HFFc6 (cell line): ENCODE data around the gene ACTG1. TPM values are rescaled to one million over a fixed set of nuclear protein-coding genes. Genes with fewer than 3 reads are reported as not detected.

ENCODE experiments used
- DNase-seq: peaks from one replicate; pipeline ENCODE4 v3.0.0-alpha.2; 2018
- H3K27ac Mint-ChIP-seq: 2 replicates; pipeline ENCODE4 v1.8.0; 2020; ENCODE audit warnings: mild to moderate bottlenecking, mixed read lengths
- H3K27me3 Mint-ChIP-seq: 2 replicates; pipeline ENCODE4 v1.8.0; 2021; ENCODE audit warnings: mild to moderate bottlenecking, moderate library complexity, mixed read lengths; ENCODE audit not compliant: insufficient read depth
- H3K36me3 Mint-ChIP-seq: 2 replicates; pipeline ENCODE4 v1.8.0; 2021; ENCODE audit warnings: low read depth, mixed read lengths
- H3K4me1 Mint-ChIP-seq: 2 replicates; pipeline ENCODE4 v1.8.0; 2020; ENCODE audit warnings: low read depth, mixed read lengths
- H3K4me3 Mint-ChIP-seq: 2 replicates; pipeline ENCODE4 v1.8.0; 2020; ENCODE audit warnings: mild to moderate bottlenecking, moderate library complexity, mixed read lengths
- H3K9me3 Mint-ChIP-seq: 2 replicates; pipeline ENCODE4 v1.8.0; 2020; ENCODE audit warnings: mild to moderate bottlenecking, mixed read lengths
- total RNA-seq, 6 experiments: library from RNA; stranded (reverse); fragmentation: NEBNext Ultra II Directional; extraction: Animal tissue kit (Norgen Biotek cat#: 25700); gene quantifications; 2 replicates in 1 of 6; 3 replicates in 5 of 6; pipeline ENCODE4 v1.2.3, GENCODE V29; 2021
- TF ChIP-seq, protein P1 (sequence below): fragments of 200-600 bp; sonication (generic); IDR thresholded peaks from 2 replicates; pipeline ENCODE4 v1.5.0; 2021; ENCODE audit warnings: antibody characterized with exemption, mild to moderate bottlenecking

The ACTG1 gene
- total RNA-seq, 6 experiments from 2014 or later, result 7,891 to 11,135 (median 9,908) TPM

DNA sequence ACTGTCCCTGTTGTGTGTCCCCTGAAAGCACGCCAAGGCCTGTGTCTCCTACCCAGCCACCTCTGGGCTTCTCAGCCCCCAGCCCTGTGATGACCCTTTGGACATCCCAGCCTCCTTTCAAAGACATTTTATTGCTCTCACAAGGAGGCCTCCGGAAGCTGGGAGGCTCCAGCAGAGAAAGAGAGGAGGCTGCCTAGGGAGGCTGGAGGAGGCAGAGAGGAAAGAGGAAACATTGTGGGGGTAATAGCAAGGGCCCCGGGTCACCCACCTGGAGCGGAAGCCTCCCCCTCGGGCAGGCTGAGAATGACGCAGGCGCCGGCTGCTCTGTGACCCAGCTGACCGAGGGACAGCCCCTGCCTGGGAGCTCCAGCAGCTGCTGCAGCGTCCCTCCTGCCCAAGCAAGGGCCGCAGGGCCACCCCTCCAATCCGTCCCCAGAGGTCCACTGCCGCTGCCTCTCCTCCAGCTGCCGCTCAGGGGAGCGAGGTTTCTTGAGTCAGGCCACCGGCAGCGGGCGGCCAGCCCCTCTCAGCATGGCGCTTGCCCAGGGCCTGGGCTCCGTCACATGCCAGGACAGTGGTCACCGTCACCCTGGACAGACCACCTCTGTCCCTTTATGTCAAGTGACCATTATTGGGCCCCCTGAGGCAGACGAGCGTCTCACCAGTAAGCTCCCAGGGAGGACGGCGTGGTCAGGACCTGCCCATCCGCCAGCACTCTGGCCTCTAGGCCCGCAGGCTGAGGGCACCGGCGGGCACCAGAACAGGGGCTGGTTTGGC, 29.3 kb downstream of the ACTG1 start:
- Mint-ChIP-seq H3K4me1 (peaks cover 15% of the 10 kb centered on the region), H3K36me3 (no peaks in the 10 kb centered on the region), H3K27ac (no peak overlapping the region), H3K9me3 (no peaks in the 10 kb centered on the region), H3K27me3 (peaks cover 3% of the 10 kb centered on the region), H3K4me3 (no peak overlapping the region)
- no peak for DNase-seq
- TF ChIP-seq, protein P1, sequence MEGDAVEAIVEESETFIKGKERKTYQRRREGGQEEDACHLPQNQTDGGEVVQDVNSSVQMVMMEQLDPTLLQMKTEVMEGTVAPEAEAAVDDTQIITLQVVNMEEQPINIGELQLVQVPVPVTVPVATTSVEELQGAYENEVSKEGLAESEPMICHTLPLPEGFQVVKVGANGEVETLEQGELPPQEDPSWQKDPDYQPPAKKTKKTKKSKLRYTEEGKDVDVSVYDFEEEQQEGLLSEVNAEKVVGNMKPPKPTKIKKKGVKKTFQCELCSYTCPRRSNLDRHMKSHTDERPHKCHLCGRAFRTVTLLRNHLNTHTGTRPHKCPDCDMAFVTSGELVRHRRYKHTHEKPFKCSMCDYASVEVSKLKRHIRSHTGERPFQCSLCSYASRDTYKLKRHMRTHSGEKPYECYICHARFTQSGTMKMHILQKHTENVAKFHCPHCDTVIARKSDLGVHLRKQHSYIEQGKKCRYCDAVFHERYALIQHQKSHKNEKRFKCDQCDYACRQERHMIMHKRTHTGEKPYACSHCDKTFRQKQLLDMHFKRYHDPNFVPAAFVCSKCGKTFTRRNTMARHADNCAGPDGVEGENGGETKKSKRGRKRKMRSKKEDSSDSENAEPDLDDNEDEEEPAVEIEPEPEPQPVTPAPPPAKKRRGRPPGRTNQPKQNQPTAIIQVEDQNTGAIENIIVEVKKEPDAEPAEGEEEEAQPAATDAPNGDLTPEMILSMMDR, result no peak

DNA sequence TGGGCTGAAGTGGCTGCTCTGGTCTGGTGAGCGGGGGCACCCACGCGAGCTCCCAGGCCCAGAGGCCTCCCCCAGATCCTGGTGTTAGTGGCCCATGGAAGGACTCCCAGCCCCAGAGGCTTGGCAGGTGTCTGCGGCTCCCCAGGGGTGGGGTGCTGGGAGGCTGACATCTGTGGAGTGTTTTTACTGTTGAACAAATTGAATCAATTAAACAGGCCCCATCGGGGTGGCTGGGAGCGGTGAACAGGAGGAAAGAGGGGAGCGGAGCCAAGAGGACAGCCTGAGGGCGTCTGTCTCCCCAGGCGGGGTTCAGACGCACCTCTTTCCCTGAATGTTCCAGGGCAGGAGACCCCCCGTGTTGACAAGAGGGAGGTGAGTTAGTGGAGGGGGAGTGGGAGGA, 29.9 kb downstream of the ACTG1 start:
- H3K9me3 Mint-ChIP-seq, result no peaks in the 10 kb centered on the region
- TF ChIP-seq, protein P1, result no peak
- H3K27me3 Mint-ChIP-seq, result peaks cover 5% of the 10 kb centered on the region
- no peaks in the 10 kb centered on the region for H3K36me3 Mint-ChIP-seq
- no peak overlapping the region for H3K4me3 Mint-ChIP-seq
- peaks cover 15% of the 10 kb centered on the region for H3K4me1 Mint-ChIP-seq
- H3K27ac Mint-ChIP-seq, result no peak overlapping the region
- DNase-seq, result no peak

DNA sequence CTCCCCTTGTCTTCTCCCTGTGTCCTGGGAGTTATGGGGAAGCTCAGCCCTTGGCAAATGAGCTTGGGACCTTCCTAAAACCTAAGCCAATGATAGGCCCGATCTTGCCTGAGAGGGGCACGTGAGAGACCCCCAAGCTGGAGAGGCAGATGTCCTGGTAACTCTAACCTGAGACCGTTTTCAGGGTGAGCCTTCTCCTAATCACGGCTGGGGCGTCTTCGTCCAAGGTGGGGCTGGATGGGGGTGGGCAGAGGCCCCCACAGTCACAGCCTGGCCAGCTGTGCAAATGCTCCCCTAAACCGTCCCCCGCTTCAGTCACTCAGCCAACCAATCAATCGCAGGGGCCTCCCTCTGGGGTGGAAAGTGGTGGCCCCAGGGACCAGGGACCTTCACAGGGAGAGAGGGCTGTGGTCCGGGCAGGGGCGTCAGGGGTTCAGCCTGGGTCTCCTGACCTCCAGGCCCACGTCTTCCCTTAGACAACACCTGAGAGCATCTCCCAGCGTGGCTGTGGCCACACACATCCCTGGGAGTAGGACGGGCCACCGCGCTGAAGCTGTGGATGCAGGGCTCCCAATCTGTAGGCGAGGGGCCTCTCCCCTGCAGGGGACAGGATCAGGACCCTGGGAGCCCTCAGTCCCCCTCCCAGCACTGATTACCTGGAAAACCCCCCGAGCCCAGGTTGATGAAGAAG, 30.6 kb downstream of the ACTG1 start:
- Mint-ChIP-seq H3K27ac (no peak overlapping the region), H3K36me3 (peaks cover 3% of the 10 kb centered on the region; the same call in 1 of the 2 replicates), H3K9me3 (no peaks in the 10 kb centered on the region), H3K4me3 (no peak overlapping the region), H3K27me3 (peaks cover 5% of the 10 kb centered on the region), H3K4me1 (peaks cover 15% of the 10 kb centered on the region)
- DNase-seq, result no peak
- TF ChIP-seq, protein P1, result no peak

DNA sequence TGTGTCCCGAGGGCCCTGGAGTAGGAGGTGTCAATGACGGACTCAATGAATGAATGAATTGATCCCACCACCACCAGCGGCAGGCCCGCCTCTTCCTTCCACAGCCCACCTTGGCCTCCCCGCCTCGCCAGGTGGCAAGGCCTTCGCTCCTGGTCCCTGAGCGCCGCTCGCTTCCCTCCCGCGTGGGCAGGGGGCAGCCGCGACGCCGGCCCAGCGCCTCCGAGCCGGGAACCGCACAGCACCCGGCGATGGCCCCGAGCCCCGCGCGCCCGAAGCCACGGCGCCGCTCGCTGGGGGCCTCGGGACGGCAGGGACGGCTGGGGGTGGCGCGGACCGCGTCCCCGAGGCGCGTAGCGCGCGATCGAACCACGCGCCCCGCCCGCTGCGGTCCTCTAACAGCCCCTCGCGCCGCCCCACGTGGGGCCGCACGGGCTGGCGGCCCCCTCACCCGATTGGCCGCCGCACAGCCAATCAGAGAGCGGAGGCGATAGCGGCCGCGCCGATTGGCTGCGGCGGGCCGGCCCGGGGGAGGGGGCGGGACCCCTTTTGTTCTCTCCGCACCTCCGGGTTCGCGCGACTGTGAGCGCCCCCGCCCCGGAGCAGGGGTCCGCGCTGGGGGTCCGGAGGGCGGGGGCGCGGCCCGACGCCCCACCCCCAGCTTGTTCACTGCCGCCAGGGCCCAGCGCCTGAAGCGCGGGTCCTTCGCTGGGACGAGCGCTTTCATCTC, 31.4 kb downstream of the ACTG1 start:
- H3K27ac Mint-ChIP-seq, result no peak overlapping the region
- peaks cover 8% of the 10 kb centered on the region for H3K27me3 Mint-ChIP-seq
- no peaks in the 10 kb centered on the region for H3K9me3 Mint-ChIP-seq
- TF ChIP-seq, protein P1, result no peak
- H3K36me3 Mint-ChIP-seq, result peaks cover 4% of the 10 kb centered on the region; the same call in 1 of the 2 replicates
- no peak for DNase-seq
- H3K4me3 Mint-ChIP-seq, result no peak overlapping the region
- peaks cover 15% of the 10 kb centered on the region for H3K4me1 Mint-ChIP-seq

DNA sequence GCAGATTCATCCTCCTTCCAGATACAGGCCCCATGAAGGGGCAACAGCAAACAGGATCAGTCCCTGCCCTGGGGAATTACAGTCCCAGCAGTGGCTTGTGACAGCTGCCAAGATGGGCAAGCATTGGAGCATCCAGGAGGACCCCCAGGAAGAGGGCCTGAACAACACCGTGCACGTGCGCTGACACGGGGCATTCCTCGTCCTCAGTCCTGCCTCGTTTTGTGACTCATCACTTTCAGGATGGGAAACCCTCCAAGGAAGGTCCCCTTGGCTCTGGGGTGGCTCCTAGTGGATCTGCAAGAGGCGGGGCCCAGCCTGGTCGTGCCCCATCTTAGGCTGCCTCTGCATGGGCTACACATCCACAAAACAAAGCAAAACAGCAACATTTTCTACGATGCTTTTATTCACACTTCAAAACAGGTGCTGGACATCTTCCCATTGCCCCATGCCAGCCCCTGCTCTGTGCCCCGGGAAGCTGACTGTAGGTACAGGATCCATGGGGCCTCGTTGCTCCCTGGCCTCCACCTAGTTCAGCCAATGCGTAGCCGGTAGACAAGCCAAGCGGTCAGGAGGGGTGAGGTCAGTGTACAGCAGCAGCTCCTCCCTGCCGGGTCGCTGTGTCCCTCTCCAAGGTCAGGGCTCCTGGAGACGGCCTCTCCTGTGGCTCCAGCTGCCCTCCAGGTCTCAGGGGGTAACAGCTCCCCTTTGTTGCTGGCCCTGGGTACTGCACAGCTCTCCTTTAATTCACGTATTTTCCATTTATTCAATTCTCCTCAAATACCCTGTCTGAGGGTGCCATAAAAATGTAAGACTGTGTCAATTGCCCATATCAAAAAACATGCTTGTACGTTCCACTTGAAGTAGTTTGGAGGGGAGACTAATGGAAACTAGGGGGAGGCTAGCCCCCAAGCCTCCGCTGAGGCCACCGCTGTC, 32.2 kb downstream of the ACTG1 start:
- peaks cover 8% of the 10 kb centered on the region for H3K27me3 Mint-ChIP-seq
- H3K36me3 Mint-ChIP-seq, result peaks cover 4% of the 10 kb centered on the region; the same call in 1 of the 2 replicates
- DNase-seq, result peak; percentile 67
- TF ChIP-seq, protein P1, result no peak; the same call in 1 of the 2 replicates
- H3K9me3 Mint-ChIP-seq, result no peaks in the 10 kb centered on the region
- peaks cover 15% of the 10 kb centered on the region for H3K4me1 Mint-ChIP-seq
- peak overlapping the region; percentile 30 for H3K27ac Mint-ChIP-seq
- no peak overlapping the region for H3K4me3 Mint-ChIP-seq
